CD4-positive, alpha-beta memory T cell (primary cell): ENCODE results near the gene ZDHHC5. TPM values are rescaled to one million over a fixed set of nuclear protein-coding genes. Genes with fewer than 3 reads are reported as not detected.

ENCODE experiments used
- CTCF ChIA-PET: fragments of 350-600 bp; sonication (Branson Sonifier 250); formaldehyde crosslinking; loops from one replicate; lab custom pipeline; 2021; ENCODE audit warnings: inconsistent platforms; ENCODE audit not compliant: partially characterized antibody; lab: Charles Lee
- POLR2A ChIA-PET: fragments of 350-600 bp; sonication (Branson Sonifier 250); formaldehyde crosslinking; loops from one replicate; lab custom pipeline; 2021; ENCODE audit not compliant: partially characterized antibody; lab: Charles Lee
- DNase-seq, 5 donors: peaks; one replicate each; pipeline versions ENCODE4 v3.0.0 to v3.0.0-alpha.2; 2020 to 2022; ENCODE audit warnings: mixed read lengths in 1 of 5
- H3K27ac ChIP-seq: one replicate; pipeline ENCODE4 v1.7.0; 2013; ENCODE audit warnings: low read depth, low read length
- H3K27me3 ChIP-seq: 2 replicates; pipeline ENCODE4 v1.7.0; 2013; ENCODE audit warnings: mild to moderate bottlenecking, low read length, moderate library complexity; ENCODE audit not compliant: insufficient read depth
- H3K36me3 ChIP-seq: 2 replicates; pipeline ENCODE4 v1.7.0; 2013; ENCODE audit warnings: mild to moderate bottlenecking, low read length, moderate library complexity; ENCODE audit not compliant: insufficient read depth
- H3K4me1 ChIP-seq: 2 replicates; pipeline ENCODE4 v1.7.0; 2013; ENCODE audit warnings: mild to moderate bottlenecking, low read length, moderate library complexity; ENCODE audit not compliant: insufficient read depth
- H3K4me3 ChIP-seq, 2 donors: one replicate each; pipeline ENCODE4 v1.7.0; 2013; ENCODE audit warnings: low read length in 2 of 2, mild to moderate bottlenecking in 1 of 2
- H3K9me3 ChIP-seq, 2 donors: one replicate each; pipeline ENCODE4 v1.7.0; 2013; ENCODE audit warnings: low read length in 2 of 2, control low read depth in 1 of 2; ENCODE audit not compliant: control insufficient read depth in 1 of 2
- H3K27ac Mint-ChIP-seq, 7 donors: one replicate each; pipeline ENCODE4 v1.8.0; 2020 to 2021; ENCODE audit warnings: mixed read lengths in 7 of 7, mild to moderate bottlenecking in 6 of 7, inconsistent platforms in 3 of 7, moderate library complexity in 3 of 7
- H3K27me3 Mint-ChIP-seq, 2 donors: one replicate each; pipeline ENCODE4 v1.8.0; 2020 to 2021; ENCODE audit warnings: mixed read lengths in 2 of 2
- H3K36me3 Mint-ChIP-seq, 2 donors: one replicate each; pipeline ENCODE4 v1.8.0; 2020 to 2021; ENCODE audit warnings: mixed read lengths in 2 of 2, inconsistent platforms in 1 of 2, mild to moderate bottlenecking in 1 of 2
- H3K4me1 Mint-ChIP-seq, 4 donors: one replicate each; pipeline ENCODE4 v1.8.0; 2020 to 2021; ENCODE audit warnings: mixed read lengths in 4 of 4, mild to moderate bottlenecking in 1 of 4
- H3K4me3 Mint-ChIP-seq, 8 donors: one replicate each; pipeline ENCODE4 v1.8.0; 2020 to 2021; ENCODE audit warnings: mixed read lengths in 8 of 8, mild to moderate bottlenecking in 7 of 8, moderate library complexity in 6 of 8, inconsistent platforms in 3 of 8
- H3K9me3 Mint-ChIP-seq, 8 donors: one replicate each; pipeline ENCODE4 v1.8.0; 2020 to 2021; ENCODE audit warnings: mixed read lengths in 8 of 8, mild to moderate bottlenecking in 5 of 8, inconsistent platforms in 3 of 8, moderate library complexity in 1 of 8
- intact Hi-C: fragments of 100-400 bp; cut with micrococcal nuclease; formaldehyde crosslinking; loops from one replicate; pipeline ENCODE4 v1.15.1; 2023
- polyA plus RNA-seq, 2 donors: library from polyadenylated mRNA; unstranded; fragments of 300-500 nt; fragmentation: Illumina TruSeq; gene quantifications; one replicate each; pipeline ENCODE4 v1.2.3, GENCODE V29; 2021
- total RNA-seq, 2 experiments: library from RNA; stranded (reverse); gene quantifications; one replicate each; pipeline ENCODE4 v1.2.3, GENCODE V29; 2021

ZDHHC5 gene
- total and polyA plus RNA-seq, 4 experiments from 2014 or later: 30.4 to 75.8 (median 58.9) TPM

DNA sequence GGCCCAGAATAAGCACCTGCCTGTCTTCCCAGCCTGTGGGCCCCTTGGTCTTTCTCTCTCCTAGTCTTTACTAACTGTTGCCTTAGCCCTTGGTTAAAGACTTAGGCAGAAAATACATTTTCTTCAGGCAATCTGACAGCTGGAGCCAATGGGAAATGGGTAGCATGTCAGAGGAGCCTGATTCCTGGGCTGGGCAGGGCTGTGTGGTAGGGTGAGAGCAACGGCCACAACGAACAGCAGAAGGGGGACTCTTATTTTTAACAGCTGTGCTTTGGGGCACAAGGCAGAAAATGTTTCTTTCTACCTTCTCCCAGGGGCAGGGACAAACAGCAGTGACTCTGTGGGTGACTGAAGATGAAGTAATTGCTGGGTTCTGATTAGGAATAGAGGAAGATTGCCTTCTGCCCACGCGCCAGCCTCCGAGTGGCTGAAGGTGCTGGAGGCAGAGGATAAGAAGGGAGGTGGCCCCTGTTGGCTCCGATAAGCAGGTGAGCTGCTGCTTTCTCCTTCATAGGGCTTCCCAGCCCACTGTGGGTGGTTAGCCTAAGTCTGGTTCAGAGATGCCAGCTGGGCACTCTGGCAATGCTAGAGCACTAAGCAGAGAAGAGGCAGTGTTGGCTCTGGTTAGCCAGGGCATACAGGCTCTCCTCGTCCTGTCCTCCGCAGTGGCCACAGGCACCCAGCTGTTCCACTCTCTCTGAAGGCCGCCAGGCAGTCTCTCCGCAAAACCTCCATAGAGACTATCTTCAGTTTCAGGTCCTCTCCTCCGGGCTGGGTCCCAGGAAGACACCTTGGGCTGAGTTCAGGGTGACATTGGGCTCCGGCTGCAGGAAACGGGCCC is 19.7 kb upstream of the ZDHHC5 start:
- ChIA-PET POLR2A (interaction anchor here (0.7 to 2.4 kb wide), 7 partner anchors 9 to 1494 kb away, joined by 3 to 14 read pairs (median 5); partner anchors contain the start of genes FAM111A, UBE2L6 and ZDHHC5), CTCF (interaction anchor here (1.1 to 3.8 kb wide), 5 partner anchors 17 to 190 kb away, joined by 3 to 16 read pairs (median 5); partner anchors contain the start of gene UBE2L6)
- no peak overlapping the region for H3K4me3 ChIP-seq
- Mint-ChIP-seq H3K36me3 (peaks cover 0 to 2% of the 10 kb centered on the region in 2 donors), H3K27ac (peak overlapping the region in 6 of 7 donors; percentile 82 to 99 (median 95)), H3K27me3 (peaks cover 32 to 46% of the 10 kb centered on the region in 2 donors), H3K4me3 (peak overlapping the region; percentile 83 to 94 (median 86)), H3K4me1 (peaks cover 20 to 57% (median 30%) of the 10 kb centered on the region in 4 donors), H3K9me3 (no peaks in the 10 kb centered on the region)
- H3K27me3 ChIP-seq: peaks cover 37% of the 10 kb centered on the region
- intact Hi-C loops: loop anchor here (10.0 kb wide), 1 partner anchor 877 kb away; no protein-coding TSS in a partner anchor
- no peaks in the 10 kb centered on the region for H3K36me3 ChIP-seq
- no peaks in the 10 kb centered on the region for H3K9me3 ChIP-seq
- no peak for DNase-seq
- peaks cover 22% of the 10 kb centered on the region for H3K4me1 ChIP-seq
- H3K27ac ChIP-seq: no peak overlapping the region

DNA sequence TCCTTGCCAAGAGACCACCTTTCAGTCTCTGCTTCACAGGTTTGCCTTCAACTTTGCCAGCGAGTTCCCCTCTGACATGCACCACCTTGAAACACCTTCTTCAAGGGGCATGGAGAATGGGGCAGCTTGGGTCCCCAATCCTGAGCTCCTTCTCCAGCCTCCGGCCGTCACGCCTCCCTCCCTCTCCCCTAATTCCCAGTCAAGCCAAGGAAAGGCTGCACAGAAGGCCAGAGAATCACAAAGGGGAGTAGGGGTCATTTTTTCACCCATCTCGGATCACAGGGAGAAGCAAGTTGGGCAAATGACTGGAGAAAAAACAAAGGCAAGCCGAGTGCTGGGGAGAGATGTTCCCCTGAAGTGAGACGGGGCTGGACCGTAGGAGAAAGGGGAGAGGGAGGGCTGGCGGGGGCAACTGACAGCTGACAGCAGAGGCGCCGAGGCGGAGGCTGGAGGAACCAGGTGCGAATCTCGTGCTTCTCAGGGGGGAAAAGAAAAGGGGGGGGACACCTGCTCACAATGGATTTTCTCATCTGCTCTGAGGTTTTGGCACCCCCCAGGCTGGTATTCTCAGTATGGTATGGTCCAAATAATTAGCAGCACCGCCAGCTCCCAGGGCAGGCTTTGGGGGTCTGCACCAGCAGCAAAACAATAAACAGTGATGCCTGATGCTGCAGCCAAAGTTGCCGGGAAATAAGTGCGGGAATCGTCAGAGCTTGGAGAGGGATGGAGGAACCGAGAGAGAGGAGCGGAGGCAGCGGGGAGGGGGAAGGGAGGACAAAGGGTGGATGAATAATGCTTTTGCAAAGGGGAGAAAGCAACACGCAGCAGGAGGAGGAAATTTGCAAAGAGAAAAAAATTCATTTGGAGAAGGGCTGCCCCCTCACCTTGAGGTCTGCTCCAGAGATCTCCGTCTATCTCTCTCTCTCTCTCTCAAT is 18.8 kb upstream of the ZDHHC5 start:
- H3K27ac ChIP-seq: no peak overlapping the region
- intact Hi-C loops: loop anchor here (1.0 to 10.0 kb wide), 2 partner anchors 8 to 876 kb away; partner anchors contain the start of gene CLP1
- Mint-ChIP-seq H3K36me3 (peaks cover 0 to 2% of the 10 kb centered on the region in 2 donors), H3K4me1 (peaks cover 18 to 59% (median 31%) of the 10 kb centered on the region in 4 donors), H3K4me3 (peak overlapping the region; percentile 83 to 94 (median 86)), H3K9me3 (no peaks in the 10 kb centered on the region), H3K27me3 (peaks cover 29 to 46% of the 10 kb centered on the region in 2 donors), H3K27ac (peak overlapping the region; percentile 92 to 99 (median 95))
- POLR2A ChIA-PET: interaction anchor here (0.7 to 2.4 kb wide), 9 partner anchors 8 to 1493 kb away, joined by 3 to 14 read pairs (median 5); partner anchors contain the start of genes FAM111A, SELENOH, UBE2L6 and ZDHHC5
- peak in 1 of 5 donors; percentile 55 for DNase-seq
- H3K36me3 ChIP-seq: no peaks in the 10 kb centered on the region
- no peaks in the 10 kb centered on the region for H3K9me3 ChIP-seq
- CTCF ChIA-PET: interaction anchor here (0.7 to 3.8 kb wide), 8 partner anchors 8 to 191 kb away, joined by 3 to 16 read pairs (median 4); partner anchors contain the start of gene UBE2L6
- H3K27me3 ChIP-seq: peaks cover 37% of the 10 kb centered on the region
- H3K4me1 ChIP-seq: peaks cover 22% of the 10 kb centered on the region
- H3K4me3 ChIP-seq: peak overlapping the region; percentile 37 to 55

DNA sequence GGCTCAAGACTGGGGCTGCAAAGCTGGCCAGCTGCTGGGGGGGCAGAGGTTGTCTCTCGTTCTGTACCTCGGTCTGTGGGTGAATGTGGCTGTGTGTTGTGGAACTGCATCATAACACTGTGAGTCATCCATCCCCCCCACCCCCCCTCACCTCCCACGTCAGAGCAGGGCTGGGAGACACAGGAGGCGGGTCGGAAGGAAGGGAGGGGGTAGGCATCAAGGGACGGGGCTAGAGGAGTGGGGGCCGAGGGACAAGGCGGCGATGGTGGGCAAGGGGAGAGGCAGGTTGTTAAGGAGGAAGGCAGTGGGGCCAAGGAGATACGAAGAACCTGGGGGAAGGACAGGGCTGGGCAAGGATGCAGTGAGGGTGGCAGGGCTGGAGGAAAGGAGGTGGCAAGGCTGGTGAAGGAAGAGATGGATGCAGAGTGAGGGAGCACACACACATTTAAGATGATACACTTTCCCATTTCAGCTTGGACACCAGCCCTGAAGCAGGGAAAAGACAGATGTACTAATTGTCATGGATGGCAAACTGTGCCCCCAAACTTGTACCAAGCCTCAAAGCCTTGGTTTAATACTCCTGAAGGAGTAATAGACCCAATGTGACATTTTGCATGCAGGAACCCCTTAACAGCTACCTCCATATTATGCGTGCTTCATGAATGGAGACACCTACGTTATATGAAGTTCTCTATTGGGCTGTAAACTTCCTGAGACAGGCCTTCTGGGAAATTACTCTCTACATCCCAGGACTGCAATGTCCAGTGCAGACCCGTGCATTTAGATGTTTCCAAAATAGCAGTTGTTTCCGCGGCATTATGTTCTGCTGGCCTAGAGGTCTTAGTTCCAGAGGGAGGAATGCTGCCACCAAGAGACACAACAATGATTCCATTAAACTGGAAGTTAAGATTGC is 17.8 kb upstream of the ZDHHC5 start, which contains the start of gene YPEL4:
YPEL4 (minus strand) TSS at position 87 of the 913 bp plus-strand sequence. CDS start 2,805 bp downstream, outside the sequence.
- intact Hi-C loops: loop anchor here (1.0 to 10.0 kb wide), 3 partner anchors 7 to 875 kb away; partner anchors contain the start of gene CLP1
- Mint-ChIP-seq H3K4me1 (peaks cover 15 to 59% (median 31%) of the 10 kb centered on the region in 4 donors), H3K27me3 (peaks cover 25 to 39% of the 10 kb centered on the region in 2 donors), H3K4me3 (peak within 1 kb of the TSS; percentile 83 to 94 (median 86)), H3K27ac (peak within 1 kb of the TSS; percentile 92 to 99 (median 95)), H3K36me3 (peaks cover 0 to 2% of the 10 kb centered on the region in 2 donors), H3K9me3 (no peaks in the 10 kb centered on the region)
- Histone ChIP-seq H3K27ac (peak within 1 kb of the TSS; percentile 10), H3K36me3 (no peaks in the 10 kb centered on the region), H3K4me1 (peaks cover 18% of the 10 kb centered on the region), H3K9me3 (no peaks in the 10 kb centered on the region), H3K27me3 (peaks cover 37% of the 10 kb centered on the region), H3K4me3 (peak within 1 kb of the TSS; percentile 37 to 55)
- ChIA-PET POLR2A (interaction anchor here (0.9 to 2.4 kb wide), 7 partner anchors 7 to 1492 kb away, joined by 3 to 14 read pairs (median 6); partner anchors contain the start of genes FAM111A, SELENOH, UBE2L6 and ZDHHC5), CTCF (interaction anchor here (0.7 to 3.8 kb wide), 6 partner anchors 9 to 157 kb away, joined by 3 to 16 read pairs (median 5); partner anchors contain the start of gene UBE2L6)
- DNase-seq: peak; percentile 69 to 89 (median 74)

DNA sequence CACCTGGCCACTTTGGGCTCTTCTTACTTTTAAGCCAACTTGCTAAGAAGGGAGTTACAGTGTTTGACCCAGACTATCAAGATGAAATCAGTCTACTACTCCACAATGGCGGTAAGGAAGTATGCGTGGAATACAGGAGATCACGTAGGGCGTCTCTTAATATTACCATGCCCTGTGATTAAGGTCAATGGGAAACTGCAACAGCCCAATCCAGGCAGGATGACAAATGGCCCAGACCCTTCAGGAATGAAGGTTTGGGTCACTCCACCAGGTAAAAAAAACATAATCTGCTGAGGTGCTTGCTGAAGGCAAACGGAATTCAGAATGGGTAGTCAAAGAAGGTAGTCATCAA is 17.2 kb upstream of the ZDHHC5 start:
- Histone ChIP-seq H3K27me3 (peaks cover 31% of the 10 kb centered on the region), H3K4me1 (peaks cover 18% of the 10 kb centered on the region), H3K27ac (no peak overlapping the region), H3K36me3 (no peaks in the 10 kb centered on the region), H3K4me3 (no peak overlapping the region), H3K9me3 (no peaks in the 10 kb centered on the region)
- no peak for DNase-seq
- no peaks in the 10 kb centered on the region for H3K9me3 Mint-ChIP-seq
- peaks cover 15 to 59% (median 31%) of the 10 kb centered on the region in 4 donors for H3K4me1 Mint-ChIP-seq
- peak overlapping the region in 2 of 8 donors; percentile 8 to 36 for H3K4me3 Mint-ChIP-seq
- CTCF ChIA-PET: interaction anchor here (1.4 to 1.6 kb wide), 2 partner anchors 10 to 150 kb away, joined by 3 to 6 read pairs; no protein-coding TSS in a partner anchor
- peak overlapping the region; percentile 54 to 99 (median 91) for H3K27ac Mint-ChIP-seq
- peaks cover 25 to 34% of the 10 kb centered on the region in 2 donors for H3K27me3 Mint-ChIP-seq
- intact Hi-C loops: loop anchor here (1.0 kb wide), 1 partner anchor 17 kb away; no protein-coding TSS in a partner anchor
- POLR2A ChIA-PET: no interaction called here
- peaks cover 0 to 2% of the 10 kb centered on the region in 2 donors for H3K36me3 Mint-ChIP-seq

DNA sequence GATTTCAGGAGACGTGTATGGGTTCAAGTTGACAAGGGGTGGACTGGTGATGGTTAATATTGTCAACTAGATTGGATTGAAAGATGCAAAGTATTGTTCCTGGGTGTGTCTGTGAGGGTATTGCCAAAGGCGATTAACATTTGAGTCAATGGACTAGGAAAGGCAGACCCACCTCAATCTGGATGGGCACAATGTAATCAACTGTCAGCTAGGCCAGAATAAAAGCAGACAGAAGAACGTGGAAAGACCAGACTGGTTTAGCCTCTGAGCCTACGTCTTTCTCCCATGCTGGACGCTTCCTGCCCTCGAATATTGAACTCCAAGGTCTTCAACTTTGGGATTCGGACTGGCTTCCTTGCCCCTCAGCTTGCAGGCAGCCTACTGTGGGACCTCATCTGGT is 16.5 kb upstream of the ZDHHC5 start:
- Histone ChIP-seq H3K36me3 (no peaks in the 10 kb centered on the region), H3K27ac (no peak overlapping the region), H3K9me3 (no peaks in the 10 kb centered on the region), H3K4me1 (peaks cover 18% of the 10 kb centered on the region), H3K27me3 (peaks cover 24% of the 10 kb centered on the region), H3K4me3 (no peak overlapping the region)
- intact Hi-C loops: no loop called here
- POLR2A ChIA-PET: interaction anchor here (1.2 to 1.6 kb wide), 2 partner anchors 17 to 84 kb away, joined by 3 to 4 read pairs; partner anchors contain the start of gene UBE2L6
- peaks cover 20 to 27% of the 10 kb centered on the region in 2 donors for H3K27me3 Mint-ChIP-seq
- peak overlapping the region in 6 of 7 donors; percentile 30 to 99 (median 66) for H3K27ac Mint-ChIP-seq
- H3K4me3 Mint-ChIP-seq: no peak overlapping the region
- CTCF ChIA-PET: interaction anchor here (0.6 to 2.1 kb wide), 7 partner anchors 9 to 158 kb away, joined by 3 to 8 read pairs (median 5); partner anchors contain the start of gene UBE2L6
- H3K4me1 Mint-ChIP-seq: peaks cover 15 to 58% (median 32%) of the 10 kb centered on the region in 4 donors
- no peaks in the 10 kb centered on the region for H3K9me3 Mint-ChIP-seq
- H3K36me3 Mint-ChIP-seq: peaks cover 0 to 2% of the 10 kb centered on the region in 2 donors
- no peak for DNase-seq
